ENCODE data around the gene PPCS. TPM values are rescaled to one million over a fixed set of nuclear protein-coding genes. Genes with fewer than 3 reads are reported as not detected.

Gene PPCS
- total and polyA plus RNA-seq, 9 of the 15 experiments (the other 6 are each of a cell fraction or from before 2014, with no cell fraction given), result 7.9 to 34.6 (median 14.8) TPM

DNA sequence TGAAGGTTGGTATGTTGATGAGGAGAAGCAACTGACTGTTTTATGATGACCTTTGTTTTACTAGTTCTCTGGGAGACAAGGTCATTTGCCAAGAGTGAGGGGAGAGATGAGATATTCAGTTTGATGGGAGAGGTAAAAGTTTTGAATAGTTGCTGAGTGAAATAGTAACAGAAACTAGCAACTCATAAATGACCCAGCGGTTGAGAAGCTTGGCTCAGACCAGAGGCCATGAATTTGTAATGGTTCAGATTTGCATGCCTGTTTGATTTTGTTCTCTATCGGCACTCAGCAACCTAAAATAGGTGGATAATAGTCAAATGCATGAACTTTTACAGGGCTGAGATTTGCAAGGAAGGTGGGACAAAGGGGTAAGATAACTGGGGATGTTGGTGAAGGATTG, 13.4 kb downstream of the PPCS start (continued):
- no peak for TF ChIP-seq ZBTB40 (IDR thresholded peaks at IDR 0.05)
- TF ChIP-seq ZBTB40 (CRISPR knock-in tag; IDR thresholded peaks at IDR 0.05), result no peak
- no peak for TF ChIP-seq CBX8 (IDR thresholded peaks at IDR 0.05; ENCODE audit: borderline replicate concordance, extremely low read depth, low read depth, low read length, poor library complexity, severe bottlenecking)
- TF ChIP-seq ZNF324 (CRISPR knock-in tag; IDR thresholded peaks at IDR 0.05), result no peak
- TF ChIP-seq, protein P1, sequence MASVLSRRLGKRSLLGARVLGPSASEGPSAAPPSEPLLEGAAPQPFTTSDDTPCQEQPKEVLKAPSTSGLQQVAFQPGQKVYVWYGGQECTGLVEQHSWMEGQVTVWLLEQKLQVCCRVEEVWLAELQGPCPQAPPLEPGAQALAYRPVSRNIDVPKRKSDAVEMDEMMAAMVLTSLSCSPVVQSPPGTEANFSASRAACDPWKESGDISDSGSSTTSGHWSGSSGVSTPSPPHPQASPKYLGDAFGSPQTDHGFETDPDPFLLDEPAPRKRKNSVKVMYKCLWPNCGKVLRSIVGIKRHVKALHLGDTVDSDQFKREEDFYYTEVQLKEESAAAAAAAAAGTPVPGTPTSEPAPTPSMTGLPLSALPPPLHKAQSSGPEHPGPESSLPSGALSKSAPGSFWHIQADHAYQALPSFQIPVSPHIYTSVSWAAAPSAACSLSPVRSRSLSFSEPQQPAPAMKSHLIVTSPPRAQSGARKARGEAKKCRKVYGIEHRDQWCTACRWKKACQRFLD (CRISPR knock-in tag; IDR thresholded peaks at IDR 0.05), result no peak
- TF ChIP-seq, protein P2, sequence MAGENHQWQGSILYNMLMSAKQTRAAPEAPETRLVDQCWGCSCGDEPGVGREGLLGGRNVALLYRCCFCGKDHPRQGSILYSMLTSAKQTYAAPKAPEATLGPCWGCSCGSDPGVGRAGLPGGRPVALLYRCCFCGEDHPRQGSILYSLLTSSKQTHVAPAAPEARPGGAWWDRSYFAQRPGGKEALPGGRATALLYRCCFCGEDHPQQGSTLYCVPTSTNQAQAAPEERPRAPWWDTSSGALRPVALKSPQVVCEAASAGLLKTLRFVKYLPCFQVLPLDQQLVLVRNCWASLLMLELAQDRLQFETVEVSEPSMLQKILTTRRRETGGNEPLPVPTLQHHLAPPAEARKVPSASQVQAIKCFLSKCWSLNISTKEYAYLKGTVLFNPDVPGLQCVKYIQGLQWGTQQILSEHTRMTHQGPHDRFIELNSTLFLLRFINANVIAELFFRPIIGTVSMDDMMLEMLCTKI (IDR thresholded peaks at IDR 0.05; ENCODE audit: partially characterized antibody), result no peak
- no peak for TF ChIP-seq MNT (conservative IDR thresholded peaks at IDR 0.05)
- no peak for TF ChIP-seq ZNF586 (CRISPR knock-in tag; conservative IDR thresholded peaks at IDR 0.05)
- TF ChIP-seq KAT8 (IDR thresholded peaks at IDR 0.05; ENCODE audit: low read depth), result no peak

All from K562 (cell line).